NCI-H2107 (cell line): ENCODE measurements around the gene LAMC3.

Source experiments
- DNase-seq: peaks from one replicate; lab custom pipeline; 2025; lab: John Stamatoyannopoulos, UW

LAMC3 gene

DNA sequence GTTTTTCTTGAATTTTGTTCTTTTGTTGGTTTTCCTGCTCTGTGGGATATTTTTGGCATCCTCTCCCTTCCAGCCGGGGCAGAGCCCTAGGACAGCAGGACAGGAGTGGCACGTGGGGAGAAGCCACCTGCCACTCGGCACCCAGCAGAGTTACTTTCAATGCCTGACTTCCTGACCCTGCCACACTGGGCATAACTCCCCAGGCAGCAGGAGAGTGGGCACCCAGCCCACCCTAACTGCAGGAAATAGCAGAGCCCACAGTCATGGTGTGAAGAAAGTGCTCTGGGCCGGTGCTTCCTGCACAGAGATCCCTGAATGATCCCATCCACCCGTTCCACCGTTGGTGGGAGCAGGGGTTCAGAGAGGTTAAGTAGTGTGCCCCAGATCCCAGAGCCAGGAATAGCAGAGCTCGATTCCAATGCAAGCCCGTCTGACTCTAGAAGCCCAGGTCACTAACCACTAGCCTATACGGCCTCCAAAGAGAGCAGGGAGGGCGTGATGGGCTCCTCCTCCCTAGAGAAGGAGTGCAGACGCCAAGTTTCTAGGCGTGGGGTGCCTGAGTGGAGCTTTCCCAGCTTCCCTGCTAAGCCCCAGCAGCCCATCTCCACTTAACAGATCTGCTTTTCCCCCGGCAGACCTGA is 108.3 kb downstream of the LAMC3 start:
- no peak for DNase-seq

GRCh38 chr9:131117762-131118145 is 108.8 kb downstream of the LAMC3 start:
- no peak for DNase-seq

- DNase-seq: no peak
Observed at GRCh38 chr9:131119600-131119999, 110.6 kb downstream of the LAMC3 start.

GRCh38 chr9:131120620-131121228 is 111.8 kb downstream of the LAMC3 start:
- no peak for DNase-seq

- DNase-seq: no peak
Observed at GRCh38 chr9:131121346-131121745, 112.4 kb downstream of the LAMC3 start.

DNA sequence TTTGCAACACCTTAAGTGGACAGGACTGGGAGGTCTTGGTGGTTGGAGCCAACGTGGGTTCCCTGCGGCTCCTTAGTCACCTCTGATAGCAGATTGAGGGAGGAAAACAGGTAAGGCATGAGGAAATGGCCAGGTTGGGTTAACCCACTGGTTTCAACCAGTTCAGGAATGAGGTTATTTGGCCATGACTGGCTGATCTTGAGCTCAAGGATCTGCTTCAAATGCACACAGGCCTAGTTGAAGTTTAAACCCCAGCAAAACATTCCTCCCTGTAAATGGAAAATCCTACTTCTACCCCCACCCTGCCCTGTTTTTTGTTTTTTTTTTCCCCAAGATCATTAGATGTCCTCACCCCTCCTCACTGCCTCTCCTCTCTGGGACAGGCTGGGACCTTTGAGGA is 113.2 kb downstream of the LAMC3 start:
- DNase-seq: no peak

DNA sequence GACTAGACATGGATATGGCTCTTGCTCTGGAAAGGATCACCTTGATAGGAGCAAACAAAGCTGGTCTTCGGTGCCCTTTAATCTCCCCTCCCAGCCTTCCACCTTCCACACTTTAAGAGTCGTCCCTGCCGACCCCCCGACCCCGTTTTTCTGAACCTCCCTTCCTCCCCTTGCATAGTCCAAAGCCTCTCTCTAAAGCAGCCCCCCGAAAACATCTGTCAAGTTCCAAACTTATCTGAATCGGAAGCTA is 116.0 kb downstream of the LAMC3 start:
- no peak for DNase-seq

- peak; percentile 97 for DNase-seq
Observed at GRCh38 chr9:131125288-131126058, 116.5 kb downstream of the LAMC3 start, which contains the start of gene NUP214. NUP214 (plus strand) TSS chr9:131125586; CDS start chr9:131125705, 119 bp downstream.

DNA sequence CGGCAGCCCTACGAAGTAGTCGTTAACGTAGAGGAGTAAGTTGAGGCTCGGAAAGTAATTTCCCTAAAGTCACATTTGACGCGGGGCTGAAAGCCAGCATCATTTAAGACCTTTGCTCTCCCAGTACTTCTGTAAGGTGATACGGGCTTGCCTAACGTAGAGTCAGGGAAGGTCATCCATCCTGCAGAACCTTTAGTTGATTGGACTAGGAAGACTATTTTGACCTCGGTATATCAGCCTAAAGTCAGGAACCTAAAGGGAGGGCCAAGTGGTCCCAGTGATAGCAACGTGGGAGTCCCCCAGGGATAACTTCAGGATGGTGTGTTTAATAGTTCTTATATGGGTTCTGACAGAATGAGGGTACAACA is 117.1 kb downstream of the LAMC3 start:
- no peak for DNase-seq

- no peak for DNase-seq
Observed at GRCh38 chr9:131129183-131129582, 120.2 kb downstream of the LAMC3 start.

DNA sequence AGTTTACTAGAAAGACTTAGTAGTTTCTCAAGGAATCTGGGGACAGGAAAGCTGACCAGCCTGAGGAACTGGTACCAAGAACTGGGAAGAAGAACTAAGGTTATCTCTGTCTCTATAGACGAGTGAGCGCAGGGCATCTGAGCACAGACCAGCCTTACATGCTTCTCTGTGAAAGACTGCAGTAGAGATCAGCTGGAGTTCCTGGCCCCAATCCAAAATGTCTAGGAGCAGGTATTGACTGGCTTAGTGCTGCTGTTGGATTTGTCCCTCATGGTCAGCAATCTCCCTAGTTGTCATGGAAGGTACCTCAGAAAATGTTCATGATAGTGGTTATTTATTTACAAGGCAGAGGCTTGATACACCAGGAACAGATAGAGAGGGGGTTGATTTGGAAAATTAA is 129.7 kb downstream of the LAMC3 start:
- DNase-seq: peak; percentile 7

- DNase-seq: no peak
Observed at GRCh38 chr9:131140112-131140511, 131.1 kb downstream of the LAMC3 start.

- DNase-seq: no peak
Observed at GRCh38 chr9:131140550-131140949, 131.6 kb downstream of the LAMC3 start.

DNA sequence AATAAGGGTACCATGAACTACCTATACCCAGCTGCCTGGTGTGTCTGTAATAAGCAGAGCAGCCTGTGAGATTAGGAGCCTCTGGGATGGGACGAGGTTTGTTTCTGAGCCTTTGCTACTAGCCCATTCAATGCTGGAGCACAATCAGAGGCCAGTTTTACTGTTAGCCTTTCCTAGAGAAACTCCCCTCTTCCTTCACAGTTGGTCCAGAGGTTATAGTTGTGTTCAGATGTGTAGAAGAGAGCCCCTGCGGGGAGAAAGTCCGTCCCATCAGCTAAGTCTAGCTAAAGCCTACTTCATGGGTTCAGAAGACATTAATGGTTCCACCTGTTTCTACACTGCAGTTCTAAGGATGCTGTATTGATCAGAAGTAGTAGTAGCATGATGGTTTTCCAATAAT is 133.2 kb downstream of the LAMC3 start:
- DNase-seq: no peak
